GM11168 (cell line): Measurements from ENCODE around the gene LMOD3.

Source experiments
- in situ Hi-C: fragments of 300-500 bp; cut with MboI; formaldehyde crosslinking; loops from one replicate; pipeline ENCODE4 v1.12.0; 2022; ENCODE audit warnings: low sequenced_read_pairs; ENCODE audit not compliant: unreplicated experiment

LMOD3 gene

GRCh38 chr3:69128509-69128908 is 6.1 kb upstream of the LMOD3 start:
- in situ Hi-C loops = no loop called here

- in situ Hi-C loops = no loop called here
Measured at GRCh38 chr3:69126999-69127398, 4.6 kb upstream of the LMOD3 start.

GRCh38 chr3:69126216-69126615 is 3.8 kb upstream of the LMOD3 start:
- in situ Hi-C loops = no loop called here

GRCh38 chr3:69121950-69122349 is 445 bp downstream of the LMOD3 start:
- in situ Hi-C loops = no loop called here

- in situ Hi-C loops = no loop called here
Measured at GRCh38 chr3:69121513-69121912, 882 bp downstream of the LMOD3 start.

GRCh38 chr3:69120879-69121464 is 1.4 kb downstream of the LMOD3 start:
- in situ Hi-C loops = no loop called here

GRCh38 chr3:69119681-69120080 is 2.7 kb downstream of the LMOD3 start:
- in situ Hi-C loops = no loop called here

GRCh38 chr3:69119138-69119537 is 3.3 kb downstream of the LMOD3 start:
- in situ Hi-C loops = no loop called here

GRCh38 chr3:69118555-69118954 is 3.8 kb downstream of the LMOD3 start:
- in situ Hi-C loops = no loop called here

- in situ Hi-C loops = no loop called here
Measured at GRCh38 chr3:69116897-69117296, 5.5 kb downstream of the LMOD3 start.

- in situ Hi-C loops = no loop called here
Measured at GRCh38 chr3:69116162-69116561, 6.2 kb downstream of the LMOD3 start.

GRCh38 chr3:69115731-69116130 is 6.7 kb downstream of the LMOD3 start:
- in situ Hi-C loops = no loop called here

- in situ Hi-C loops = no loop called here
Measured at GRCh38 chr3:69113536-69113935, 8.9 kb downstream of the LMOD3 start.

- in situ Hi-C loops = no loop called here
Measured at GRCh38 chr3:69110941-69111546, 11.4 kb downstream of the LMOD3 start.

GRCh38 chr3:69108811-69109210 is 13.6 kb downstream of the LMOD3 start:
- in situ Hi-C loops = no loop called here

GRCh38 chr3:69107841-69108240 is 14.6 kb downstream of the LMOD3 start:
- in situ Hi-C loops = no loop called here

GRCh38 chr3:69105320-69105719 is 17.1 kb downstream of the LMOD3 start:
- in situ Hi-C loops = no loop called here

GRCh38 chr3:69104586-69104985 is 17.8 kb downstream of the LMOD3 start:
- in situ Hi-C loops = no loop called here

GRCh38 chr3:69103123-69103522 is 19.3 kb downstream of the LMOD3 start:
- in situ Hi-C loops = no loop called here

- in situ Hi-C loops = no loop called here
Measured at GRCh38 chr3:69102384-69102783, 20.0 kb downstream of the LMOD3 start.

- in situ Hi-C loops = no loop called here
Measured at GRCh38 chr3:69099576-69099975, 22.8 kb downstream of the LMOD3 start.

- in situ Hi-C loops = no loop called here
Measured at GRCh38 chr3:69097407-69098086, 24.8 kb downstream of the LMOD3 start.
